ENCODE measurements around the gene PLCB3.
A peak's percentile ranks its signal among the peaks of the same experiment; 100 is the strongest.

Gene PLCB3

GRCh38 chr11:64278576-64279190 lies 27.4 kb downstream of the PLCB3 start:
- no peak for DNase-seq
- in situ Hi-C loops (cut with MboI; ENCODE audit: low pct_unique_long_range_greater_than_20kb, low sequenced_read_pairs): no loop called here

- in situ Hi-C loops (cut with MboI; ENCODE audit: low pct_unique_long_range_greater_than_20kb, low sequenced_read_pairs): no loop called here
- DNase-seq: no peak
These were observed 30.8 kb downstream of the PLCB3 start for GRCh38 chr11:64281957-64282770.

- no peak for DNase-seq
- in situ Hi-C loops (cut with MboI; ENCODE audit: low pct_unique_long_range_greater_than_20kb, low sequenced_read_pairs): no loop called here
These were observed 31.8 kb downstream of the PLCB3 start for GRCh38 chr11:64283092-64283491.

- in situ Hi-C loops (cut with MboI; ENCODE audit: low pct_unique_long_range_greater_than_20kb, low sequenced_read_pairs): no loop called here
- DNase-seq: peak; percentile 94
These were observed 33.0 kb downstream of the PLCB3 start, which contains the start of gene BAD for GRCh38 chr11:64284048-64284961. BAD (minus strand) TSS chr11:64284665; CDS start chr11:64284368, 297 bp downstream.

GRCh38 chr11:64284962-64285884 lies 33.9 kb downstream of the PLCB3 start, which contains the start of gene GPR137:
GPR137 (plus strand) TSS chr11:64285848; CDS start chr11:64286525, 677 bp downstream.
- in situ Hi-C loops (cut with MboI; ENCODE audit: low pct_unique_long_range_greater_than_20kb, low sequenced_read_pairs): no loop called here
- peak; percentile 88 for DNase-seq

GRCh38 chr11:64285885-64286800 lies 34.8 kb downstream of the PLCB3 start:
- in situ Hi-C loops (cut with MboI; ENCODE audit: low pct_unique_long_range_greater_than_20kb, low sequenced_read_pairs): no loop called here
- DNase-seq: no peak

- no peak for DNase-seq
- in situ Hi-C loops (cut with MboI; ENCODE audit: low pct_unique_long_range_greater_than_20kb, low sequenced_read_pairs): no loop called here
These were observed 35.5 kb downstream of the PLCB3 start for GRCh38 chr11:64286801-64287159.

GRCh38 chr11:64287676-64288352 lies 36.5 kb downstream of the PLCB3 start:
- in situ Hi-C loops (cut with MboI; ENCODE audit: low pct_unique_long_range_greater_than_20kb, low sequenced_read_pairs): no loop called here
- DNase-seq: no peak

GRCh38 chr11:64288353-64288750 lies 37.0 kb downstream of the PLCB3 start:
- DNase-seq: no peak
- in situ Hi-C loops (cut with MboI; ENCODE audit: low pct_unique_long_range_greater_than_20kb, low sequenced_read_pairs): no loop called here

- DNase-seq: no peak
These were observed 37.8 kb downstream of the PLCB3 start for GRCh38 chr11:64289002-64289564.

GRCh38 chr11:64290352-64291261 lies 39.3 kb downstream of the PLCB3 start:
- in situ Hi-C loops (cut with MboI; ENCODE audit: low pct_unique_long_range_greater_than_20kb, low sequenced_read_pairs): no loop called here
- no peak for DNase-seq

More at GRCh38 chr11:64289002-64289564, 37.8 kb downstream of the PLCB3 start:
- in situ Hi-C loops (cut with MboI; ENCODE audit: low pct_unique_long_range_greater_than_20kb, low sequenced_read_pairs): no loop called here

- DNase-seq: no peak
These were observed 40.0 kb downstream of the PLCB3 start, which contains the start of gene KCNK4 for GRCh38 chr11:64291262-64291751. KCNK4 (plus strand) TSS chr11:64291302; CDS start chr11:64293019, 1,717 bp downstream.

GRCh38 chr11:64291752-64292459 lies 40.6 kb downstream of the PLCB3 start:
- in situ Hi-C loops (cut with MboI; ENCODE audit: low pct_unique_long_range_greater_than_20kb, low sequenced_read_pairs): no loop called here
- DNase-seq: no peak

More at GRCh38 chr11:64291262-64291751, 40.0 kb downstream of the PLCB3 start, which contains the start of gene KCNK4:
- in situ Hi-C loops (cut with MboI; ENCODE audit: low pct_unique_long_range_greater_than_20kb, low sequenced_read_pairs): no loop called here

- in situ Hi-C loops (cut with MboI; ENCODE audit: low pct_unique_long_range_greater_than_20kb, low sequenced_read_pairs): no loop called here
- DNase-seq: no peak
These were observed 41.3 kb downstream of the PLCB3 start for GRCh38 chr11:64292460-64293254.
